ENCODE results near the gene GLRX.

GLRX gene

GRCh38 chr5:95780597-95780996 lies 41.9 kb downstream of the GLRX start:
- DNase-seq (ENCODE audit: low read depth), result no peak

- no peak for DNase-seq (ENCODE audit: low read depth)
These were observed 42.9 kb downstream of the GLRX start for GRCh38 chr5:95779611-95780010.

GRCh38 chr5:95778713-95779436 lies 43.7 kb downstream of the GLRX start:
- DNase-seq (ENCODE audit: low read depth), result no peak

DNA sequence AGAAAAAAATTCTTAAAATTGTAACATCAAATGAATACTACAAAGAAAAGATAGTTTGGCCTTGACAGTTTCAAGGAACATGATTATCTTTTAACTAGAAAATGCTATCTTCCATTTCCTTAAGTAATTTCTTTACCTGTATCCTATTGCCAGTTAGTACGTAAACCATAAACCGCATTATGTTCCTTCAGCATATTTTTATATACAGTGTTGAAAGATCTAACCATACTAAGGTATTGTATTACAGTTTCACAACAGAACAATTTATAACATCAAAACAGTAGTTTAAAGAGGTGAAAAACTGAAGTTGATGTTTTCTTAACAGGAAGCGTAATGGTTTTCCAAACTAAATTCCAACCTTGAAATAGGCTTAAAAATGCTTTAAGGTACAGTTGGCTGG lies 45.1 kb downstream of the GLRX start:
- DNase-seq (ENCODE audit: low read depth), result no peak

DNA sequence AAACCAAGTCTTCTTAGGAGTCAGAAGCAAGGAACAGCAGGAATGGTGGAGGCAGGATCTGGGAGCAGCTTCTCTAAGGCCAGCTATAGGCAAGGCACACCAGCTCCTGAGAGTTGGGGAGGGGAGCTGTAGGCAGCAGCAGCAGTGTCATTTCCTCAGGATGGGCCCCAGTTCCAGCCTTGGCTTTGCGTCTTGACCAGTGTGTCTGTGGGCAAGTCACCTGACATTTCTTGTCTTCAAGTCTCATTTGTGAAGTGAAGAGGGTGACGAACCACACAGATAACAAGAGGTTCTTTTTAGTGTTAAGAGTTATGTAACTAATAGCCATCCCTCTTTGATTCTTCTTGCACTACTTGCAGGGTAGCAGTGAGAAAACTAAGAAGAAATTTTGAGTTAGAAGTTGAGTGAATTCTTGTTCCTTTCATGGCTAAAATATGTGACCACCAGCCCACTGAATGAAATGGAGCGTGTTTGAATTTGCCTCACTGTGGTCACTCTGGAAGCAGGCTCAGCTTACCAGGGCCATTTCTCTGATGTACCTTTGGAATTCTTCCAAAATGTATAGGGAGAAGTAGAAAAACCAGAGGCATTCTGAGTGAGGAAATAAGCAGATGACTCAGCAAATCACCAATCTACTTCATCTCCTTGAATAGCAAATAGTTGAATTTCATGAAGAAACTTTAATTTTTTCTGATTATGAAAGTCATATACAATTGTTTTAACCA lies 49.0 kb downstream of the GLRX start:
- DNase-seq (ENCODE audit: low read depth), result no peak

DNA sequence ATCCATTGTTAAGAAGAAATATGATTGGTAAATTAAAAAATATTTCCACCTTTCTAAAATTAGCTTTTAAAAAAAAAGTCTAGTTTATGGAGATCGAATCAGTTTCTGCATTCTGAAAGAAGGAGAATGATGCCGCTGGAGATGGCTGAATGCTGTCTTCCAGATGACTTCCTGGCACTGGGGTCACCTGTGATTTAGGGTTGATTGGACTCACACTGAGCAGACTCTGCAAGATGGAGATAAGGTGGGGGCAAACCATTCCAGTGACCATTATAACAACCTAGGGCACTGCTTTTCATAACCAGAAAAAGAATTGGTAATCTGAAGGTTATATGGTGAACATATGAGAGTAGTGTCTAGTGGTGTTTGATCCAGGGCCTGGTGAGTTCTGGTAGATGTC lies 50.6 kb downstream of the GLRX start:
- DNase-seq (ENCODE audit: low read depth), result no peak

GRCh38 chr5:95770830-95771708 lies 51.5 kb downstream of the GLRX start:
- no peak for DNase-seq (ENCODE audit: low read depth)

DNA sequence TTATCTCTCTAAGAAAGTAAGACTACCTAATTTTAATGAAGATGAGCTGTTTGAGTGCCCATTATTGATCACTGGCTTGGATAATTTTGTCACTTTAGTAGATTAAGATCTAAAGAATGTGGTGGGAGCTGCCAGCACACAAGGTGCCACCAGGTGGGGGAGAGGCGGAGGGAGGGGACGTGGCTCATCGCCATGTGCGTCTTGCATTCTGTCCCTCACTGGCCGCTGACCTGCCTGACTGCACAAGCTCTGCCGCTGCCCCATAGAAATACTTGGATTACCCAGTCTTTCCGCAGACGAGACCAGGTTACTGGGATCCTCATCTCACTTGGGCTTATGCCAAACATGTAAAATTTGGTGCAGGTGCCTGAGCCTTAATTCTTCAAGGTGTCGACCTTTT lies 53.8 kb downstream of the GLRX start:
- no peak for DNase-seq (ENCODE audit: low read depth)

GRCh38 chr5:95763941-95764340 lies 58.6 kb downstream of the GLRX start:
- no peak for DNase-seq (ENCODE audit: low read depth)

All from stromal cell of bone marrow (primary cell).